GM12878 (cell line): Measurements from ENCODE around the gene WDR45B.

Source experiments
- BHLHE40 ChIP-seq, 2 experiments: fragments of 450-650 bp in 1 of 2; IDR thresholded peaks; 2 replicates each; pipeline ENCODE4 v1.6.1; 2011 to 2017; ENCODE audit warnings: low read depth in 2 of 2, borderline replicate concordance in 1 of 2, improper control_type of control experiment in 1 of 2, low read length in 1 of 2, mild to moderate bottlenecking in 1 of 2
- CBX5 ChIP-seq: sonication (generic); IDR thresholded peaks from 2 replicates; pipeline ENCODE4 v1.6.1; 2016; ENCODE audit warnings: low read depth, moderate library complexity, mild to moderate bottlenecking, inconsistent platforms
- CEBPB ChIP-seq, 2 experiments: fragments of 150-350 bp in 1 of 2; IDR thresholded peaks; 2 replicates each; pipeline ENCODE4 v1.6.1; 2012 to 2014; ENCODE audit warnings: low read depth in 2 of 2, low read length in 2 of 2, borderline replicate concordance in 1 of 2, inconsistent platforms in 1 of 2
- EP300 ChIP-seq, 2 experiments: fragments of 150-350 bp in 1 of 2; IDR thresholded peaks; 2 replicates each; pipeline ENCODE4 v1.6.1; 2011 to 2012; ENCODE audit warnings: low read depth in 2 of 2, low read length in 2 of 2, borderline replicate concordance in 1 of 2, improper control_type of control experiment in 1 of 2, inconsistent platforms in 1 of 2; ENCODE audit not compliant: control insufficient read depth in 1 of 2
- FOS ChIP-seq: IDR thresholded peaks from 3 replicates; pipeline ENCODE4 v1.6.1; 2011; ENCODE audit warnings: borderline replicate concordance; ENCODE audit not compliant: insufficient read length; ENCODE audit errors: extremely low read depth
- POLR2A ChIP-seq: IDR thresholded peaks from 2 replicates; pipeline ENCODE4 v1.6.1; 2011; ENCODE audit warnings: low read depth, mild to moderate bottlenecking, low read length
- SIN3A ChIP-seq: IDR thresholded peaks from 2 replicates; pipeline ENCODE4 v1.6.1; 2012; ENCODE audit warnings: low read depth, low read length, improper control_type of control experiment
- SRF ChIP-seq, 2 experiments: IDR thresholded peaks; 2 replicates each; pipeline ENCODE4 v1.6.1; 2011; ENCODE audit warnings: low read depth in 2 of 2, low read length in 2 of 2, mild to moderate bottlenecking in 1 of 2, moderate library complexity in 1 of 2
- TAF1 ChIP-seq: IDR thresholded peaks from 2 replicates; pipeline ENCODE4 v1.6.1; 2011; ENCODE audit warnings: mild to moderate bottlenecking, low read depth, low read length, borderline replicate concordance
- TCF7 ChIP-seq: IDR thresholded peaks from 2 replicates; pipeline ENCODE4 v1.6.1; 2014; ENCODE audit warnings: antibody characterized with exemption, borderline replicate concordance
- ZNF274 ChIP-seq: IDR thresholded peaks from one replicate; pipeline ENCODE4 v1.8.0; 2011; ENCODE audit not compliant: insufficient read length, insufficient read depth
- TF ChIP-seq, protein P1 (sequence below), 3 experiments: IDR thresholded peaks in 2 of 3; conservative IDR thresholded peaks in 1 of 3; 2 replicates each; pipeline ENCODE4 v1.5.1; 2011; ENCODE audit warnings: low read depth in 3 of 3, low read length in 3 of 3, mild to moderate bottlenecking in 3 of 3, control low read depth in 2 of 3, moderate library complexity in 2 of 3, inconsistent platforms in 1 of 3, mixed read lengths in 1 of 3; ENCODE audit not compliant: control insufficient read depth in 2 of 3, insufficient read depth in 1 of 3; ENCODE audit errors: extremely low read depth in 1 of 3

DNA sequence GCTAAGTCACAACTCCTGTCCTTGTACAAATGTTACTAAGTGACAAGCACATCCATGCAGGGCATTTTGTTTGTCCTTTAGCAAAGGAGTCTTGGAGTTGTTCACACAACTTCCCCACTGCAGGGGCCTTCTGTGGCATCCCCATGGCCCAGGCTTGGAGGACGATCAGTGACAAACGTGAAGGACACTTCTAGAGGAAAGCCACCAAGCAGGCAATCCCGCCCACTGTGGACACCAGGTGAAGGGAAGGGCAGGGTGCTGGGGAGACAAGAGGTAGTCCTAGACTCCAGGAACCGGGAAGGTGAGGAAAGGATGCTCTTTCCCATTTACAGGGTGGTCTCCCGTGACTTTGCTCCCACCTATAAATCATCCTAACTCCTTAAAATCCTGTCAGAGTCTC is 4.1 kb downstream of the WDR45B start:
- TF ChIP-seq SRF (IDR thresholded peaks at IDR 0.05; ENCODE audit: low read depth in 2 of 2, low read length in 2 of 2) (no peak), FOS (no peak), CEBPB (IDR thresholded peaks at IDR 0.05; ENCODE audit: borderline replicate concordance in 1 of 2, low read depth in 2 of 2, low read length in 2 of 2) (no peak), EP300 (IDR thresholded peaks at IDR 0.05; ENCODE audit: borderline replicate concordance in 1 of 2, control insufficient read depth in 1 of 2, low read depth in 2 of 2, low read length in 2 of 2) (no peak), SIN3A (no peak), POLR2A (no peak), BHLHE40 (IDR thresholded peaks at IDR 0.05; ENCODE audit: borderline replicate concordance in 1 of 2, low read depth in 2 of 2, low read length in 1 of 2) (no peak), CBX5 (no peak), TCF7 (no peak), ZNF274 (no peak), TAF1 (no peak)
- TF ChIP-seq, protein P1, sequence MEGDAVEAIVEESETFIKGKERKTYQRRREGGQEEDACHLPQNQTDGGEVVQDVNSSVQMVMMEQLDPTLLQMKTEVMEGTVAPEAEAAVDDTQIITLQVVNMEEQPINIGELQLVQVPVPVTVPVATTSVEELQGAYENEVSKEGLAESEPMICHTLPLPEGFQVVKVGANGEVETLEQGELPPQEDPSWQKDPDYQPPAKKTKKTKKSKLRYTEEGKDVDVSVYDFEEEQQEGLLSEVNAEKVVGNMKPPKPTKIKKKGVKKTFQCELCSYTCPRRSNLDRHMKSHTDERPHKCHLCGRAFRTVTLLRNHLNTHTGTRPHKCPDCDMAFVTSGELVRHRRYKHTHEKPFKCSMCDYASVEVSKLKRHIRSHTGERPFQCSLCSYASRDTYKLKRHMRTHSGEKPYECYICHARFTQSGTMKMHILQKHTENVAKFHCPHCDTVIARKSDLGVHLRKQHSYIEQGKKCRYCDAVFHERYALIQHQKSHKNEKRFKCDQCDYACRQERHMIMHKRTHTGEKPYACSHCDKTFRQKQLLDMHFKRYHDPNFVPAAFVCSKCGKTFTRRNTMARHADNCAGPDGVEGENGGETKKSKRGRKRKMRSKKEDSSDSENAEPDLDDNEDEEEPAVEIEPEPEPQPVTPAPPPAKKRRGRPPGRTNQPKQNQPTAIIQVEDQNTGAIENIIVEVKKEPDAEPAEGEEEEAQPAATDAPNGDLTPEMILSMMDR (IDR thresholded peaks at IDR 0.05 in 2 of 3, conservative IDR thresholded peaks at IDR 0.05 in 1 of 3; ENCODE audit: control insufficient read depth in 2 of 3, extremely low read depth in 1 of 3, insufficient read depth in 1 of 3, low read depth in 3 of 3, low read length in 3 of 3): no peak
